Progenitor cell of endocrine pancreas (in vitro differentiated cells): Measurements from ENCODE around the gene MIB1. TPM values are rescaled to one million over a fixed set of nuclear protein-coding genes. Genes with fewer than 3 reads are reported as not detected.

Experiments
- DNase-seq: peaks from one replicate; pipeline ENCODE4 v3.0.0; 2021; ENCODE audit warnings: low spot score; ENCODE audit not compliant: unreplicated experiment
- H3K27ac Mint-ChIP-seq: 2 replicates; pipeline ENCODE4 v1.8.0; 2021; ENCODE audit warnings: mild to moderate bottlenecking, moderate library complexity, mixed read lengths
- H3K27me3 Mint-ChIP-seq: 2 replicates; pipeline ENCODE4 v1.8.0; 2021; ENCODE audit warnings: mixed read lengths
- H3K36me3 Mint-ChIP-seq: 2 replicates; pipeline ENCODE4 v1.8.0; 2022; ENCODE audit warnings: mixed read lengths; ENCODE audit not compliant: insufficient read depth
- H3K4me1 Mint-ChIP-seq: 2 replicates; pipeline ENCODE4 v1.8.0; 2021; ENCODE audit warnings: low read depth, mixed read lengths
- H3K4me3 Mint-ChIP-seq: 2 replicates; pipeline ENCODE4 v1.8.0; 2021; ENCODE audit warnings: low read depth, mild to moderate bottlenecking, moderate library complexity, mixed read lengths
- H3K9me3 Mint-ChIP-seq: 2 replicates; pipeline ENCODE4 v1.8.0; 2021; ENCODE audit warnings: low read depth, mixed read lengths
- CTCF ChIP-seq: fragments of 200-600 bp; sonication (generic); IDR thresholded peaks from one replicate; pipeline ENCODE4 v1.5.0; 2021; ENCODE audit warnings: antibody characterized with exemption, mild to moderate bottlenecking; ENCODE audit not compliant: unreplicated experiment
- total RNA-seq: library from RNA; stranded (reverse); gene quantifications from 2 replicates; pipeline ENCODE4 v1.2.1, GENCODE V29; 2021

Gene MIB1
- total RNA-seq, 1 donor from 2014 or later: 79.5 TPM

GRCh38 chr18:21901423-21901945 is 160.9 kb downstream of the MIB1 start:
- H3K4me3 Mint-ChIP-seq: no peak overlapping the region
- H3K27ac Mint-ChIP-seq: no peak overlapping the region
- H3K36me3 Mint-ChIP-seq: no peaks in the 10 kb centered on the region
- H3K27me3 Mint-ChIP-seq: peaks cover 5% of the 10 kb centered on the region
- no peaks in the 10 kb centered on the region for H3K9me3 Mint-ChIP-seq
- TF ChIP-seq CTCF: no peak
- H3K4me1 Mint-ChIP-seq: no peaks in the 10 kb centered on the region
- no peak for DNase-seq

GRCh38 chr18:21903709-21904108 is 163.1 kb downstream of the MIB1 start:
- Mint-ChIP-seq H3K27me3 (peaks cover 5% of the 10 kb centered on the region), H3K27ac (no peak overlapping the region), H3K4me1 (peaks cover 1% of the 10 kb centered on the region), H3K9me3 (no peaks in the 10 kb centered on the region), H3K4me3 (no peak overlapping the region), H3K36me3 (no peaks in the 10 kb centered on the region)
- no peak for DNase-seq
- TF ChIP-seq CTCF: no peak

GRCh38 chr18:21904856-21905255 is 164.3 kb downstream of the MIB1 start:
- Mint-ChIP-seq H3K9me3 (no peaks in the 10 kb centered on the region), H3K27me3 (peaks cover 5% of the 10 kb centered on the region), H3K4me1 (peaks cover 2% of the 10 kb centered on the region), H3K27ac (no peak overlapping the region), H3K4me3 (no peak overlapping the region), H3K36me3 (no peaks in the 10 kb centered on the region)
- no peak for TF ChIP-seq CTCF
- DNase-seq: no peak

GRCh38 chr18:21907451-21907850 is 166.9 kb downstream of the MIB1 start:
- no peak for DNase-seq
- no peaks in the 10 kb centered on the region for H3K36me3 Mint-ChIP-seq
- peaks cover 16% of the 10 kb centered on the region for H3K4me1 Mint-ChIP-seq
- no peak for TF ChIP-seq CTCF
- H3K27ac Mint-ChIP-seq: no peak overlapping the region
- H3K4me3 Mint-ChIP-seq: no peak overlapping the region
- no peaks in the 10 kb centered on the region for H3K9me3 Mint-ChIP-seq
- H3K27me3 Mint-ChIP-seq: peaks cover 9% of the 10 kb centered on the region

- TF ChIP-seq CTCF: no peak
- Mint-ChIP-seq H3K4me3 (no peak overlapping the region), H3K27ac (no peak overlapping the region), H3K9me3 (no peaks in the 10 kb centered on the region), H3K27me3 (peaks cover 9% of the 10 kb centered on the region), H3K36me3 (no peaks in the 10 kb centered on the region), H3K4me1 (peaks cover 24% of the 10 kb centered on the region)
- no peak for DNase-seq
Measured at GRCh38 chr18:21908711-21909110, 168.1 kb downstream of the MIB1 start.
